ENCODE results near the gene ZNF487. TPM values are rescaled to one million over a fixed set of nuclear protein-coding genes. Genes with fewer than 3 reads are reported as not detected.
A peak's percentile ranks its signal among the peaks of the same experiment; 100 is the strongest.

Gene ZNF487
- total and polyA plus RNA-seq, 2 of the 13 experiments (the other 11 are each of a cell fraction or from before 2014, with no cell fraction given): 7.4 to 8.8 TPM

- TF ChIP-seq ZNF512B (CRISPR knock-in tag; IDR thresholded peaks at IDR 0.05; ENCODE audit: borderline replicate concordance): no peak
- TF ChIP-seq ZNF441 (CRISPR knock-in tag; IDR thresholded peaks at IDR 0.05; ENCODE audit: borderline replicate concordance): 0 out of 2 replicates have a peak, but pooled peaks have one; percentile 50
- TF ChIP-seq DDIT3 (CRISPR knock-in tag; IDR thresholded peaks at IDR 0.05): no peak
- TF ChIP-seq SAFB2 (CRISPR knock-in tag; IDR thresholded peaks at IDR 0.05; ENCODE audit: borderline replicate concordance, low read depth): no peak
- TF ChIP-seq NONO (IDR thresholded peaks at IDR 0.05): no peak
- 0 out of 2 replicates have a peak, but pooled peaks have one; percentile 31 for TF ChIP-seq NONO (CRISPR knock-in tag; conservative IDR thresholded peaks at IDR 0.05)
- TF ChIP-seq MED13 (CRISPR knock-in tag; IDR thresholded peaks at IDR 0.05): no peak
- peak; percentile 69 for TF ChIP-seq NR2C2 (CRISPR knock-in tag; IDR thresholded peaks at IDR 0.05; ENCODE audit: borderline replicate concordance)
- TF ChIP-seq ZSCAN31 (CRISPR knock-in tag; IDR thresholded peaks at IDR 0.05; ENCODE audit: low read depth): no peak
- no peak for TF ChIP-seq SATB2 (CRISPR knock-in tag; IDR thresholded peaks at IDR 0.05)
- no peak for TF ChIP-seq ATF5 (CRISPR knock-in tag; IDR thresholded peaks at IDR 0.05; ENCODE audit: low read depth)
- TF ChIP-seq CENPX (CRISPR knock-in tag; IDR thresholded peaks at IDR 0.05): no peak
- no peak for TF ChIP-seq XBP1 (CRISPR knock-in tag; IDR thresholded peaks at IDR 0.05)
- no peak for TF ChIP-seq HNRNPK (IDR thresholded peaks at IDR 0.05; ENCODE audit: low read depth, low read length, poor library complexity, severe bottlenecking)
- TF ChIP-seq ZNF543 (CRISPR knock-in tag; IDR thresholded peaks at IDR 0.05): no peak
- TF ChIP-seq TP53 (CRISPR knock-in tag; conservative IDR thresholded peaks at IDR 0.05): no peak
- TF ChIP-seq PPARG (CRISPR knock-in tag; conservative IDR thresholded peaks at IDR 0.05): no peak
- TF ChIP-seq ZNF296 (CRISPR knock-in tag; conservative IDR thresholded peaks at IDR 0.05): no peak
- TF ChIP-seq PTBP1 (IDR thresholded peaks at IDR 0.05; ENCODE audit: low read depth, low read length, poor library complexity, severe bottlenecking): no peak
- no peak for TF ChIP-seq NFE2 (CRISPR knock-in tag; IDR thresholded peaks at IDR 0.05)
- no peak for TF ChIP-seq ZNF678 (CRISPR knock-in tag; IDR thresholded peaks at IDR 0.05)
- TF ChIP-seq ZNF251 (CRISPR knock-in tag; IDR thresholded peaks at IDR 0.05): no peak
- no peak for TF ChIP-seq PREB (CRISPR knock-in tag; IDR thresholded peaks at IDR 0.05)
- peak; percentile 80; the same call in 1 of the 2 replicates for TF ChIP-seq FOXK1 (CRISPR knock-in tag; IDR thresholded peaks at IDR 0.05; ENCODE audit: borderline replicate concordance, low read depth)
- TF ChIP-seq MXI1 (IDR thresholded peaks at IDR 0.05; ENCODE audit: borderline replicate concordance, low read depth, low read length): no peak
- no peak for TF ChIP-seq ZNF232 (CRISPR knock-in tag; IDR thresholded peaks at IDR 0.05; ENCODE audit: borderline replicate concordance)
These were observed 18.8 kb upstream of the ZNF487 start (continued) for GRCh38 chr10:43417950-43418768.

All from HepG2 (cell line).